HEK293 (cell line): ENCODE data around the gene CCDC183.

Experiments used
- GLIS2 ChIP-seq: fragments of 450-650 bp; formaldehyde crosslinking; IDR thresholded peaks from 2 replicates; pipeline ENCODE4 v1.5.1; 2016; ENCODE audit warnings: missing biosample characterization, missing genetic modification characterization
- KLF10 ChIP-seq: fragments of 450-650 bp; IDR thresholded peaks from 2 replicates; pipeline ENCODE4 v1.5.1; 2018; ENCODE audit warnings: missing biosample characterization, mild to moderate bottlenecking, missing genetic modification characterization
- TCF7L2 ChIP-seq: IDR thresholded peaks from 2 replicates; pipeline ENCODE4 v1.6.1; 2011; ENCODE audit warnings: low read depth, mild to moderate bottlenecking, inconsistent platforms, low read length, moderate library complexity, borderline replicate concordance
- ZBTB21 ChIP-seq: fragments of 450-650 bp; formaldehyde crosslinking; IDR thresholded peaks from 2 replicates; pipeline ENCODE4 v1.5.1; 2017; ENCODE audit warnings: missing biosample characterization, missing genetic modification characterization
- ZNF174 ChIP-seq: fragments of 450-650 bp; formaldehyde crosslinking; IDR thresholded peaks from 2 replicates; pipeline ENCODE4 v1.5.0; 2017; ENCODE audit warnings: missing biosample characterization, mild to moderate bottlenecking, missing genetic modification characterization
- ZNF274 ChIP-seq, 2 experiments: fragments of 200-500 bp in 1 of 2; fragments of 450-650 bp in 1 of 2; sonication (Bioruptor generic) in 1 of 2; formaldehyde crosslinking in 1 of 2; IDR thresholded peaks; 2 replicates each; pipeline versions ENCODE4 v1.5.1 to v1.6.1; 2014 to 2016; ENCODE audit warnings: borderline replicate concordance in 1 of 2, inconsistent platforms in 1 of 2, low read length in 1 of 2, missing biosample characterization in 1 of 2, missing genetic modification characterization in 1 of 2
- ZNF324 ChIP-seq: fragments of 450-650 bp; formaldehyde crosslinking; IDR thresholded peaks from 2 replicates; pipeline ENCODE4 v1.5.1; 2016; ENCODE audit warnings: missing biosample characterization, missing genetic modification characterization
- ZNF48 ChIP-seq: fragments of 450-650 bp; formaldehyde crosslinking; IDR thresholded peaks from 2 replicates; pipeline ENCODE4 v1.5.1; 2016; ENCODE audit warnings: missing biosample characterization, missing genetic modification characterization
- ZNF664 ChIP-seq: fragments of 450-650 bp; formaldehyde crosslinking; IDR thresholded peaks from 2 replicates; pipeline ENCODE4 v1.5.1; 2016; ENCODE audit warnings: missing biosample characterization, missing genetic modification characterization
- ZNF792 ChIP-seq: fragments of 450-650 bp; formaldehyde crosslinking; IDR thresholded peaks from 2 replicates; pipeline ENCODE4 v1.5.1; 2016; ENCODE audit warnings: missing biosample characterization, missing genetic modification characterization
- ZSCAN30 ChIP-seq: fragments of 450-650 bp; IDR thresholded peaks from 2 replicates; pipeline ENCODE4 v1.5.1; 2018; ENCODE audit warnings: missing biosample characterization, mild to moderate bottlenecking, missing genetic modification characterization, moderate library complexity
- TF ChIP-seq, protein P1 (sequence below): fragments of 450-650 bp; formaldehyde crosslinking; IDR thresholded peaks from 2 replicates; pipeline ENCODE4 v1.5.1; 2016; ENCODE audit warnings: missing biosample characterization, missing genetic modification characterization

DNA sequence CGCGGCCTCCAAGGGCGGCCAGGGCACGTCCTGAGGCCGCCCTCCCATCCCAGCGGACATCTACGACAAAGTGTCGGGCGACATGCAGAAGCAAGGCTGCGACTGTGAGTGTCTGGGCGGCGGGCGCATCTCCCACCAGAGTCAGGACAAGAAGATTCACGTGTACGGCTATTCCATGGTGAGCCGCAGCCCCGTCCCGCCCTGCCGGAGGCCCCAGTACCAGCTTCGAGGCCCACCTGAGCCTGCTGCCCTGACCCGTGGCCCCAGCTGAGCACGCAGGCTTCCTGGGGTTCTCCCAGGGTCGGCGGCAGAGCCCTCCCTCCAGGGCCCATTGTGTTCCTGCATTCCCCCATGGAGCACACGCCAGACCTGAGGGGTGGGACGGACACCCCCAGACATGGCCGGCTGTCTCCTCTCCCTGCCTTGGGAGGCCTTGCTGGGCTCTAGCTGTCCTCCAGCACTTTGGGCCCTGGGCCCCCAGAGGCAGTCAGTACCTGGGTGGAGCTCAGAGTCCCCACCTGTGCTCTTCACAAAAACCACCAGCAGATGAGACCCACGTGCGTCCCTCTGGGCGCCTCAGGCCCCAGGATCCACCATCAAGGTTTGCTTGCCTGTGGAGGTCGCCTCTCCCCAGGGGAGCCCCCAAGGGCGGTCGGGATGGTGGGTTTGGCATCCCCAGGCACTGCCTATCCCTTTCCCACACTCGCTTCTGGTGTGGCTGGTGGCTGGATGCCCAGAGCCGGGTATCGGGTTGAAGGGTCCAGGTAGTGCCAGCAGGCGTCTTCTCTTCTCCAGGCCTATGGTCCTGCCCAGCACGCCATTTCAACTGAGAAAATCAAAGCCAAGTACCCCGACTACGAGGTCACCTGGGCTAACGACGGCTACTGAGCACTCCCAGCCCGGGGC, 54.1 kb downstream of the CCDC183 start:
- no peak for TF ChIP-seq ZBTB21
- TF ChIP-seq ZNF792 (tag by site-specific recombination) = no peak
- TF ChIP-seq KLF10 = no peak
- TF ChIP-seq, protein P1, sequence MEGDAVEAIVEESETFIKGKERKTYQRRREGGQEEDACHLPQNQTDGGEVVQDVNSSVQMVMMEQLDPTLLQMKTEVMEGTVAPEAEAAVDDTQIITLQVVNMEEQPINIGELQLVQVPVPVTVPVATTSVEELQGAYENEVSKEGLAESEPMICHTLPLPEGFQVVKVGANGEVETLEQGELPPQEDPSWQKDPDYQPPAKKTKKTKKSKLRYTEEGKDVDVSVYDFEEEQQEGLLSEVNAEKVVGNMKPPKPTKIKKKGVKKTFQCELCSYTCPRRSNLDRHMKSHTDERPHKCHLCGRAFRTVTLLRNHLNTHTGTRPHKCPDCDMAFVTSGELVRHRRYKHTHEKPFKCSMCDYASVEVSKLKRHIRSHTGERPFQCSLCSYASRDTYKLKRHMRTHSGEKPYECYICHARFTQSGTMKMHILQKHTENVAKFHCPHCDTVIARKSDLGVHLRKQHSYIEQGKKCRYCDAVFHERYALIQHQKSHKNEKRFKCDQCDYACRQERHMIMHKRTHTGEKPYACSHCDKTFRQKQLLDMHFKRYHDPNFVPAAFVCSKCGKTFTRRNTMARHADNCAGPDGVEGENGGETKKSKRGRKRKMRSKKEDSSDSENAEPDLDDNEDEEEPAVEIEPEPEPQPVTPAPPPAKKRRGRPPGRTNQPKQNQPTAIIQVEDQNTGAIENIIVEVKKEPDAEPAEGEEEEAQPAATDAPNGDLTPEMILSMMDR = no peak
- no peak for TF ChIP-seq ZNF174 (tag by site-specific recombination)
- TF ChIP-seq GLIS2 (tag by site-specific recombination) = peak; percentile 56
- no peak for TF ChIP-seq ZSCAN30 (tag by site-specific recombination)
- no peak for TF ChIP-seq ZNF324
- TF ChIP-seq ZNF48 (tag by site-specific recombination) = no peak
- TF ChIP-seq ZNF274 (IDR thresholded peaks at IDR 0.05; ENCODE audit: low read length) = no peak
- TF ChIP-seq ZNF274 (tag by site-specific recombination; IDR thresholded peaks at IDR 0.05; ENCODE audit: borderline replicate concordance) = no peak
- TF ChIP-seq TCF7L2 = no peak
- TF ChIP-seq ZNF664 (tag by site-specific recombination) = no peak
